Muscle layer of duodenum (tissue), 2 donors: Measurements from ENCODE around the gene STX10.

Experiments
- H3K27ac ChIP-seq: one replicate; pipeline ENCODE4 v1.7.0; 2013; ENCODE audit warnings: mild to moderate bottlenecking, low read length
- H3K27me3 ChIP-seq: one replicate; pipeline ENCODE4 v1.7.0; 2013; ENCODE audit warnings: low read depth, mild to moderate bottlenecking, control low read depth, low read length
- H3K36me3 ChIP-seq, 2 donors: one replicate each; pipeline ENCODE4 v1.7.0; 2013; ENCODE audit warnings: low read length in 2 of 2, control low read depth in 1 of 2, mild to moderate bottlenecking in 1 of 2; ENCODE audit not compliant: insufficient read depth in 2 of 2, control insufficient read depth in 1 of 2
- H3K4me1 ChIP-seq, 2 donors: one replicate each; pipeline ENCODE4 v1.7.0; 2013; ENCODE audit warnings: low read length in 2 of 2, mild to moderate bottlenecking in 2 of 2, control low read depth in 1 of 2, moderate library complexity in 1 of 2; ENCODE audit not compliant: insufficient read depth in 2 of 2, control insufficient read depth in 1 of 2
- H3K4me3 ChIP-seq, 2 donors: one replicate each; pipeline ENCODE4 v1.7.0; 2013; ENCODE audit warnings: low read length in 2 of 2, low read depth in 1 of 2, mild to moderate bottlenecking in 1 of 2
- H3K9me3 ChIP-seq, 2 donors: one replicate each; pipeline ENCODE4 v1.7.0; 2013; ENCODE audit warnings: low read length in 2 of 2, control low read depth in 1 of 2, mild to moderate bottlenecking in 1 of 2; ENCODE audit not compliant: control insufficient read depth in 1 of 2
- donor health status: healthy.

Gene STX10

DNA sequence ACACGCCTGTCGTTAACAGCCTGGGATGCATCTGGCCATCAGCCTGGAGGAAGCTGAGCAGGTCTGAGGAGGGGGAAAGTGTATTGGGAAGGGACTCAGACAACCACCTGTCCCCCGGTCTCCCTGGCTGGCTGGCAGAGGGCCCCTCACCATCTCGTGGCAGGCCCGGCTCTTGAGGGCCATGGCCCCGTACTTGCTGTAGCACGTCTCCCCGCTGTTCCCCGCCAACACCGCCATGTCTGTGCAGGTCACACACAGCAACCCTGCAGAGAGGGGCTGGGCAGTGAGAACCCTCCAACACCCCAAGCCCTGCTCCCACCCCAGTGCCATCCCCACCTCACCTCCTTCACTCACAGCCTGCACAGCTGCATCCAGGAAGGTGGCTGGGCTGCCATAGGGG lies 37.6 kb downstream of the STX10 start:
- Histone ChIP-seq H3K27ac (no peak overlapping the region), H3K9me3 (no peaks in the 10 kb centered on the region), H3K4me3 (no peak overlapping the region), H3K27me3 (no peaks in the 10 kb centered on the region), H3K4me1 (peaks cover 9 to 13% of the 10 kb centered on the region in 2 donors), H3K36me3 (peaks cover 0 to 27% of the 10 kb centered on the region in 2 donors)

DNA sequence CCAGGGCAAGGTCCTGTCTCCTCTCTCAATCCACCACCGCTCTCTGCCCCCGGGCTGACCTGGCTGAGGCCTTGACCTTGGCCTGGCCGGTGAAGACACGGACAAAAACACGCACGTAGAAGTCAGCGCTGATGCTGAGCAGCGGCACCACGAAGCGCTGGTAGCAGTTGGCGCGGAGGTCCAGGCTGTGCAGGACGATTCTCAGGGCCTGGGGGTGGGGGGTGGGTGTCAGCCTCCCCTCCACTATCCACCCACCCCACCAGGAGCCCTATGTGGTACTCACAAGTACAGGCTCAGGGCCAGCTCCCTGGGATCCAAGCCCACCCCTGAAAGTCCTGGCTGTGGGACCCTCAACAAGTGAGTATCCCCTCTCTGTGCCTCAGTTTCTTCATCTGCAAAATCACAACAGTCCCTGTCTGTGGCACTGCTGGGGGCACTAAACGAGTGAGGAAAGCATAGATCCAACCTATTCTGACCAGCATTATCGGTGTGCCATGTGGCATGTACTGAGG lies 40.0 kb downstream of the STX10 start:
- H3K36me3 ChIP-seq = peaks cover 0 to 30% of the 10 kb centered on the region in 2 donors
- H3K27ac ChIP-seq = no peak overlapping the region
- no peak overlapping the region for H3K4me3 ChIP-seq
- H3K9me3 ChIP-seq = no peaks in the 10 kb centered on the region
- no peaks in the 10 kb centered on the region for H3K27me3 ChIP-seq
- H3K4me1 ChIP-seq = peaks cover under 1 to 2% of the 10 kb centered on the region in 2 donors

DNA sequence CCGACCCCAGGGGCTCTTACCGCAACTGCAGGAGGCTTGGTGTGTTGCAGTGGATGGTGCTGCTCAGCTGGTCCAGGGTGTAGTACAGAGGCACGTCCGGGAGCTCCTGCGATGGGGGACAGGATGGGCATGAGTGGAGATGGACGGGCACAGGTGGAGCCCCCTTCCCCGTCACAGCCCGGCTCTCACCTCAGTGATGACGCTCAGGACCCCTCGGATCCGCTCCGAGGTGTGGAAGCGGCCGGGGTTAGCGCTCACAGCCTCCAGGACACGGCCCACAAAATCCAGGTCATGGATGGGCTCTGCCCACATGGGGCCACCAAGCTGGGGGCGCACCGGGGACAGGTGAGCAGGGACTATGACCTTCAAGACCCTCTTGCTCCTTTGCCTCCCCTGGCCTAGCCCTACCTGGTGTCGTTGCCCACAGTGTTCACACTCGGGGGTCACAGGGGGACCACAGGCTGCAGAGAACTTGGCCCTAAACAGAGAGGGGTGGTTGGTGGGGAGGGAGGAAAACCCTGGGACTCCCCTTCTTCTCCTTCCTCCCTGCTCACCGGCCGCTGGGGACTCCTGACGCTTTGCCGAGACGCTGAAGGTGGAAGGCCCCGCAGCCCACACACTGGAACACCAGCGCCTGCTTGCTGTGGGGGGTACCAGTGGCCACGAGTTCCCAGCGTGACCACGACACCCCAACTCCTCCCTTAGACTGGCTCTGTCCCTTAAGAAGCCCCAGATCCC lies 40.6 kb downstream of the STX10 start:
- peaks cover 0 to 30% of the 10 kb centered on the region in 2 donors for H3K36me3 ChIP-seq
- no peak overlapping the region for H3K27ac ChIP-seq
- no peaks in the 10 kb centered on the region for H3K9me3 ChIP-seq
- no peak overlapping the region for H3K4me3 ChIP-seq
- H3K27me3 ChIP-seq = no peaks in the 10 kb centered on the region
- H3K4me1 ChIP-seq = peaks cover 0 to 3% of the 10 kb centered on the region in 2 donors

DNA sequence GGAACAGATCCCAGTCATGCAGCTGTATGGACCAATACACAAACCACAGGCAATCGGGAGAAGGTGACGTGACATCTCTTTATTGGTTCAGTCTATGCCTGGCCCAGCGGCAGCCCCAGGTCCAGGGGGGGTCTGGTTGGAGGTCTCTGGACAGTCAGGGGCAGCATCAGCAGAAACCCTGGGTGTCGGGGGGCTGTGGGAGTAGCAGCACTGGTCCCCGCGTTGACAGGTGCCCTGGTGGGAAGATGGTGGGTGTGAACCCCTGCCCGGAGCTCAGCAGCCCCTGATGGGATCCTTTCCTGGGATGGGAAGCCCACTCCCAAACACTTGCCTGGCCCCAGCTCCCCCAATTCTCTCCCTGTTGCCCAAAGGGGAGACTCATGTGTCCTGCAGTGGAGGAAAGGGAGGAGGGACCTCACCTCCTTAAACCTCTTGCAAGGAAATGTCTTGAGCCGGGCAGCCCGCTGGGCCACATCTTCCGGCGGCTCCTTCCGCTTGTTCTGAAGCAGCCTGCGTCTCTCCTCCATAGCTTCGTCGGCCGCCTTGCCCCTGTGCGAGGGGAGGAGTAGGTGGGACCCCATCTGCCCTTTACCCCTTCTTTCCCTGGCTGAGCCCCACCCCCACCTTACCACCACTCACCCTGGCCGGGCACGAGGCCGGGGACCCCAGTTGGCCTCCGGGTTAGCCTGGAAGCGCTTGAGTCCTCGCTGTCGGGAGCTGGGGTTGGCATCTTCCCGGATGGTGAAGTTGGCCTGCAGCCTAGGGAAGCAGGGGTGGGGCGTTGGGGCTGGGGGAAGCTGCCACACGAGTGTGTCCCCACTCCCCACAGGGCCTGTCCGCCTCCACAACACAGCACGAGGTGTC lies 45.1 kb downstream of the STX10 start:
- Histone ChIP-seq H3K4me3 (peak overlapping the region; percentile 30 to 46), H3K27me3 (no peaks in the 10 kb centered on the region), H3K4me1 (peaks cover 9 to 31% of the 10 kb centered on the region in 2 donors), H3K36me3 (peaks cover 0 to 17% of the 10 kb centered on the region in 2 donors), H3K27ac (peak overlapping the region; percentile 51), H3K9me3 (no peaks in the 10 kb centered on the region)

DNA sequence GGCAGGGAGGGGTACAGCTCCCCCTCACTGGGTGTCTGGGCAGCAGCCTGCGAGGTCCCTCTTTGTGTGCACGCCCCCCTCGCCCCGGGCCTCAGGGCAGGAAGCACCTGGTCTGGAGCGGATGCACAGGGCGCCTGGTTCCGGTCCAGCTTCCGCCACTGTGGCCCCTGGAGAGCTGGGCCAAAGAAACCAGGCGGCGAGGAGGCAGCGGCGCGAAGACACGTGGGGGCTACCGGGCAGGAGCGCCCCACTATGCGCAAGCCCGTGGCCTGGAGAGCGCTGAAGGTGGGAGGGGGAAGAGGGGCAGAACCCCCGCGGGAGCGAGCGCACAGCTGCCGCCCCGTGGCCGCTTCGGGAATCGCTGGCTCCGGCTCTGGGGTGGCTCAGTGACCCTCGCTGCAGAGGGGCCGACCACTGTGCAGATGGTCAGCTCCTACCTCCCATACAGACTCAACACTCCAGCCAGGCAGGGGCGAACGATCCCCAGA lies 45.8 kb downstream of the STX10 start:
- H3K36me3 ChIP-seq = peaks cover 0 to 10% of the 10 kb centered on the region in 2 donors
- H3K4me1 ChIP-seq = peaks cover 9 to 31% of the 10 kb centered on the region in 2 donors
- no peaks in the 10 kb centered on the region for H3K27me3 ChIP-seq
- peak overlapping the region; percentile 51 for H3K27ac ChIP-seq
- H3K4me3 ChIP-seq = peak overlapping the region; percentile 30 to 46
- no peaks in the 10 kb centered on the region for H3K9me3 ChIP-seq

DNA sequence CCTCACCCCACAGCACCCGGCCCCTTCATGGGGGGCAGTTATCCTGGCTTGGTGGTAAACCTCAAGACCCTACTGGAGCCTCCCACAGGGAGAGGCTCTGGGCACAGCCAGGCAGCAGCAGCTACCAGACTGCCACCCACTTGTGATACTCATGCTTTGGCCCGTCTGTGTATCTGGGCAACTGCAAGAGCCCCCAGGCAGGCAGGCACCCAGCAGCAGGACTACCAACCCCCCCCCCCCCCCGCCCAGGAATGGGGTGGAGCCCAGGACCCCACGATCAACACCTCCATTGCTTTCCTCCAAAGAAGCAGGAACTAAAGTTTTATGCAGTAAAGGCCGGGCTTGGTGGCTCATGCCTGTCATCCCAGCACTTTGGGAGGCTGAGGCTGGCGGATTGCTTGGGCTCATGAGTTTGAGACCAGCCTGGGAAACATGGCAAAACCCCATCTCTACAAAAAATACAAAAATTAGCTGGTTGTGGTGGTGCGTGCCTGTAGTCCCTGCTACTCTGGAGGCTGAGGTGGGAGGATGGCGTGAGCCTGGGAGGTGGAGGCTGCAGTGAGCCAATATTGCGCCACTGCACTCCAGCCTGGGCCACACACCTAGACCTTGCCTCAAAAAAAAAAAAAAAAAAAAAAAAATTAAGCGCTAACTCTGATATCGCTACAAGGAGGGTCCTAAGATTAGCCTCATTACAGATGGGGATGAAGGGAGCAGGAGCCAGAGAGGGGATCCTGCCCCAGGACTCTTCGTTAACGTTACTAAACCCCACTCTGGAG lies 46.4 kb downstream of the STX10 start:
- H3K4me3 ChIP-seq = peak overlapping the region in 1 of 2 donors; percentile 65
- peak overlapping the region; percentile 56 for H3K27ac ChIP-seq
- H3K27me3 ChIP-seq = no peaks in the 10 kb centered on the region
- H3K9me3 ChIP-seq = no peaks in the 10 kb centered on the region
- peaks cover 9 to 35% of the 10 kb centered on the region in 2 donors for H3K4me1 ChIP-seq
- H3K36me3 ChIP-seq = peaks cover 0 to 6% of the 10 kb centered on the region in 2 donors

DNA sequence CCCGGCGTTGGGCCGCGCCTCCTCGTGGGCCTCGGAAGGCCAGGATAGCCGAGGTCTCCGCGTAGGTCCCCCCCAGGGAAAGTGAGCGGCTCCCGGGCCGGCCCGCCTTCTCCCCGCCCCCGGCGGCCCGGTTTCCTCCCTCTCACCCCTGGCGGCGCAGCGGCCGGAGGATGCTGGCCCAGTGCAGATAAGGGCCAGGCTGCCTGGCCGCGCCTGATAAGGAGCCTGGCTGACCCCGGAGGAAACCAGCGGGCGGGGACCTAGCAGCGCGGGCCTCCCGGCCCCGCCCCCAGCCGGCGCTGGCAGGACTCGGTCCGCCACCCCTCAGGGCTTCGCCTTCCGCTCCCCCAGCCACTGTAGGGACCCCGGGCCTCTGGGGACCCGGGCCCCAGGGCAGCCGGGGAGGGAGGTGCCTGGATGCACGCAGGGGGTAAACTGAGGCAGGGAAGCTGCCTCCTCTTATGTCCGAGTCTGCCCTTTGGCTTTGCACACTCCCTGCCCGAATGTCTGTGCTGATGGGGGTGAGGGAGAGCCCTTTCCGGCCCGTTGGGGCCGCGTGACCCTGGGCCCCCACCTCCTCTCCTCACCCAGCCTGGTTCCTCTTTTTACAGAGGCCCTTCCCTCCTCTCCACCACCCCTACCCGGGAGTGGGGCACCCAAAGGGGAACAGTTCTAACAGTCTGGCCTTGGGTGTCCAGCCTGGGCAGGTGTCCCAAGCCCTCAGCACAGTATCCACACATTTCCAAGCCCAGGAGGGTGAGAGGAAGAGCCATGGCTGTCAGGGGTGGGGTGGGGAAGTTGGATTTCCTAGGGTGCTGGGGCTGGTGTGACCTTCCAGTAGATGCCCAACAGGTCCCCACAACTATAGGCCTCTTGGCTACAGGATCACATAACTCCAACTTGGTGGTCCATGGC lies 47.3 kb downstream of the STX10 start, which contains the start of gene LYL1:
Gene LYL1 (minus strand): TSS at position 193 of the 915 bp plus-strand sequence. CDS start 1,687 bp downstream, outside the sequence.
- no peaks in the 10 kb centered on the region for H3K27me3 ChIP-seq
- peak within 1 kb of the TSS; percentile 56 for H3K27ac ChIP-seq
- peak within 1 kb of the TSS; percentile 53 to 65 for H3K4me3 ChIP-seq
- peaks cover 9 to 38% of the 10 kb centered on the region in 2 donors for H3K4me1 ChIP-seq
- H3K36me3 ChIP-seq = peaks cover 0 to 6% of the 10 kb centered on the region in 2 donors
- no peaks in the 10 kb centered on the region for H3K9me3 ChIP-seq

DNA sequence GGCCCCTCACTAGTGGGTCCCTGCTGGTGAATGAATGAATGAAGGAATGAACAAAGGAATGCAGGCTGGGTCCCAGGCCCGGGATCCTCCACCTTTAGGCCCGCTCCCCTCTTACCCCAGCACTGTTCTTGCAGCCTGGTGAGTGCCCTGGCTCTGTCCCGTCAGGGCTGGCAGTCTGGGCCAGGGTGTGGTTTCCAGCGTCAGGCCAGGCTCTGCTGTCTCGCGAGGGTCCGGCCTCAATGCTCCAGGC lies 47.8 kb downstream of the STX10 start:
- Histone ChIP-seq H3K4me3 (peak overlapping the region; percentile 53 to 65), H3K9me3 (no peaks in the 10 kb centered on the region), H3K4me1 (peaks cover 9 to 41% of the 10 kb centered on the region in 2 donors), H3K36me3 (peaks cover 0 to 1% of the 10 kb centered on the region in 2 donors), H3K27ac (peak overlapping the region; percentile 31), H3K27me3 (no peaks in the 10 kb centered on the region)

DNA sequence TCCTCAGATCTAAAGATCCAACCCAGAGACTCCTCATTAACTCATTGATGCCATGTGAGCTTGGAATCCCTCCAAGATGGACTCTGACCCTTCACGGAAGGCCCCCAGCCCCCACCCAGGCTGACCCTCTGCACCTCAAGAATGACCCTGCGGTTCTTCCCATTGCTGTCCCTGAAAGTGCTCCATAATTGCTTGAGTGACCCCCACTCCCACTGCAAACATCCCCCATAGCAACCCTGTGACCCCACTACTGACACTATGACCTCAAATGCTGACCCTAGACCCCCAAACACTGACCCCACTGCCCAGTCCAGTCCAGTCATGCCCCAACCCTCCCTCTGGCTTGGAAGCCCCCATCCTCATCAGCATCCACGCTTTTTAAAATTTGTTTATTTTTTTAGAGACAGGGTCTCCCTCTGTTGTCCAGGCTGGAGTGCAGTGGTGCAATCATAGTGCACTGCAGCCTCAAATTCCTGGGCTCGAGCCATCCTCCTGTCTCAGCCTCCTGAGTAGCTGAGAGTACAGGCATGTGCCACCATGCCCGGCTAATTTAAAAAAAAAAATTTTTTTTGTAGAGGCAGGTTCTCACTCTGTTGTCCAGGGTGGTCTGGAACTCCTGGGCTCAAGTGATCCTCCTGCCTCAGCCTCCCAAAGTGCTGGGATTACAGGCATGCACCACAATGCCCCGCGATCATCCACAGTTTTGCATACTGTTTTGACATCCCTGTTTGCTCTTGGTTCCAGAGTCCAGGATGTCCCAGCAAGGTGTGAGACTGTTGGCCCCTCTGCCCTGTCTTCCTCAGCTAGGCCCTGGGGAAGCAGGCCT lies 48.4 kb downstream of the STX10 start:
- peak overlapping the region; percentile 53 to 65 for H3K4me3 ChIP-seq
- peak overlapping the region; percentile 31 for H3K27ac ChIP-seq
- no peaks in the 10 kb centered on the region for H3K36me3 ChIP-seq
- no peaks in the 10 kb centered on the region for H3K9me3 ChIP-seq
- no peaks in the 10 kb centered on the region for H3K27me3 ChIP-seq
- H3K4me1 ChIP-seq = peaks cover 9 to 41% of the 10 kb centered on the region in 2 donors
